Muscle layer of duodenum (tissue), 2 donors: ENCODE measurements around the gene ARFGAP1.

Experiments
- H3K27ac ChIP-seq: one replicate; pipeline ENCODE4 v1.7.0; 2013; ENCODE audit warnings: mild to moderate bottlenecking, low read length
- H3K27me3 ChIP-seq: one replicate; pipeline ENCODE4 v1.7.0; 2013; ENCODE audit warnings: low read depth, mild to moderate bottlenecking, control low read depth, low read length
- H3K36me3 ChIP-seq, 2 donors: one replicate each; pipeline ENCODE4 v1.7.0; 2013; ENCODE audit warnings: low read length in 2 of 2, control low read depth in 1 of 2, mild to moderate bottlenecking in 1 of 2; ENCODE audit not compliant: insufficient read depth in 2 of 2, control insufficient read depth in 1 of 2
- H3K4me1 ChIP-seq, 2 donors: one replicate each; pipeline ENCODE4 v1.7.0; 2013; ENCODE audit warnings: low read length in 2 of 2, mild to moderate bottlenecking in 2 of 2, control low read depth in 1 of 2, moderate library complexity in 1 of 2; ENCODE audit not compliant: insufficient read depth in 2 of 2, control insufficient read depth in 1 of 2
- H3K4me3 ChIP-seq, 2 donors: one replicate each; pipeline ENCODE4 v1.7.0; 2013; ENCODE audit warnings: low read length in 2 of 2, low read depth in 1 of 2, mild to moderate bottlenecking in 1 of 2
- H3K9me3 ChIP-seq, 2 donors: one replicate each; pipeline ENCODE4 v1.7.0; 2013; ENCODE audit warnings: low read length in 2 of 2, control low read depth in 1 of 2, mild to moderate bottlenecking in 1 of 2; ENCODE audit not compliant: control insufficient read depth in 1 of 2
- donor health status: healthy.

The ARFGAP1 gene

DNA sequence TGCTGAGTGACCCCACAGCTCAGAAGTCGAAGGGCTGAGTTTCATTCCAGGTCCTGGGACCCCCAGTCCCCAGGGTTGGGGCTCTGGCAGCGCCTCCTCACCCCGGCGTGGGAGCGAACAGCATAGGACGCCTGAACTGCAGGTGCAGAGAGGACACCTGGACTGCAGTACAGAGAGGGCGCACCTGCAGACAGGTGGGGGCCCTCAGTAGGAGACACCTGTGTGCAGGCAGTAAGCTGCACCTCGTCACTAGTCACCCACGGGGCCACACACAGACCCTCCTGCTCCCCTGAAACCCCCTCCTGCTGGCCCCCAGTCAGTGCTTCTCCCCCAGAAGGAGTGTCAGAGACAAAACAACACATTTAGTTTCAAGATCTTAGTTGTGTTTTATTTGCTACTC lies 9.8 kb upstream of the ARFGAP1 start:
- Histone ChIP-seq H3K36me3 (no peaks in the 10 kb centered on the region), H3K4me1 (no peaks in the 10 kb centered on the region), H3K4me3 (no peak overlapping the region), H3K27me3 (peaks cover 5% of the 10 kb centered on the region), H3K9me3 (no peaks in the 10 kb centered on the region), H3K27ac (no peak overlapping the region)

DNA sequence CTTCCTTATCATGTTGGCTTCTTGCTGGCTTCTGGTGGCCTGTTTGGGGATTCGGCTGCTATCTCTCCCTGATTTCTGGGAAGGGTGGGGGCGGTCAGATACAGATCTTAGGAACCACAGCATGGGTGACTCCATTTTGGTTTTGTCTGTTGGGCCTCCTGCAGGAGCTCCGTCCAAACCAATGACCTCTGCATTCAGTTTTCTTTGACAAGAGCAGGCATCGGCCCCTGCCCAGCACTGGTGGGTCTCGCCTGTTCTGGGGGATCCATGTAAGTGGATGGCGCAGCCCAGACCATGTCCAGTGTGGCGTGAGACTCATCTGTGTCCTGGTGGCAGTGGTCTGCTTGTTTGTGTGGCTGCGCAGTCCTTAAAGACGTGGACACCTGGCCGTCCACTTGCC lies 8.6 kb upstream of the ARFGAP1 start:
- peaks cover 5% of the 10 kb centered on the region for H3K27me3 ChIP-seq

DNA sequence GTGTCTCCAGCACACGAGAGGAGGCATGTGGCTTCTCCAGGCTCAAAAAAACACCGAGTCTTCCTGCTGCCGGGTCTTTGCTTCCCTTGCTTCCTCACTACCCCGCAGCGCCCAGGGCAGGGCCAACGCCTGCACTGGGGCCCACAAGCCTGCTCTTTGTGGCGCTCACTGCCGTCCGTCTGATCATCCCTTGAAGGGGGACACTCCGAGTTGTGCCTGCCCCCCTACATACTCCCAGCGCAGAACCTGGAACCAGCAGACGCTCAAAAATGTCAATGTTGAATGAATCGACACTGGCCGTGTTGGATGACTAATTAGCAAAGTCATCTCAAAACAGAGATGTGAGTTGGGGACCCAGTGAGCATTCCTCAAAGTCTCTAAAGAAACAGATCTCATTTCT lies 8.1 kb upstream of the ARFGAP1 start:
- H3K27me3 ChIP-seq = peaks cover 5% of the 10 kb centered on the region
- H3K4me3 ChIP-seq = no peak overlapping the region
- no peaks in the 10 kb centered on the region for H3K36me3 ChIP-seq
- no peaks in the 10 kb centered on the region for H3K4me1 ChIP-seq
- H3K9me3 ChIP-seq = no peaks in the 10 kb centered on the region
- H3K27ac ChIP-seq = no peak overlapping the region

More for the DNA sequence above, 8.6 kb upstream of the ARFGAP1 start:
- Histone ChIP-seq H3K4me1 (no peaks in the 10 kb centered on the region), H3K9me3 (no peaks in the 10 kb centered on the region), H3K4me3 (no peak overlapping the region), H3K36me3 (no peaks in the 10 kb centered on the region), H3K27ac (no peak overlapping the region)

DNA sequence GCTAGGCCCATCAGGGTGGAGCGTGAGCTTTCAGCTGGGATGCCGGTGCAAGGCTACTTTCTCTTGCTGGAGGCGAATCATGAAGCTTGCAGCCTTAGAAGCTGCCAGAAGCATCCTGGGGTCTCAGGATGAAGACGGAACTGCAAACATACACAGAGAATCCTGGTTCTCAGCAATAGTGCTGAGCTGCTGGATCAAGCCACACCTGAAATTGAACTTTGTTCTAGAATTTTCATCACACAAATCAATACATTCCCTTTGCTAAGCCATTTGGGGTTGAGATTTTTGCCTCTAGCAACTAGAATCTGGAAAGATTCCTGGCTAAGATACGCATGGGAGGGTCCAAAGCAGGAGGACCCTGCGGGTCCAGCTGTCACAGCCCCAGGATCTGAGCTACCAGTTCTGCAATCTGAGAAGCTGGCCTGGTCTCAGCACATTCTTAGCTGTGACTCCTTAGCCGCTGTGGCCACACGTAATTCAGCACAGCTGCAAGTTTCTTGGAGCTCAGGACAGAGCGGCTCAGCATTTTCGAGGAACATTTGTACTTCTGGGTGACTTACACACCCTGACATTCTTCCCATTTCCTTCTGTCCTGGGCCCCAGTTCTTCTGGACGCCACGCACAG lies 6.6 kb upstream of the ARFGAP1 start:
- H3K4me3 ChIP-seq = no peak overlapping the region
- H3K36me3 ChIP-seq = no peaks in the 10 kb centered on the region
- H3K9me3 ChIP-seq = no peaks in the 10 kb centered on the region
- H3K27ac ChIP-seq = no peak overlapping the region
- no peaks in the 10 kb centered on the region for H3K4me1 ChIP-seq
- peaks cover 5% of the 10 kb centered on the region for H3K27me3 ChIP-seq

DNA sequence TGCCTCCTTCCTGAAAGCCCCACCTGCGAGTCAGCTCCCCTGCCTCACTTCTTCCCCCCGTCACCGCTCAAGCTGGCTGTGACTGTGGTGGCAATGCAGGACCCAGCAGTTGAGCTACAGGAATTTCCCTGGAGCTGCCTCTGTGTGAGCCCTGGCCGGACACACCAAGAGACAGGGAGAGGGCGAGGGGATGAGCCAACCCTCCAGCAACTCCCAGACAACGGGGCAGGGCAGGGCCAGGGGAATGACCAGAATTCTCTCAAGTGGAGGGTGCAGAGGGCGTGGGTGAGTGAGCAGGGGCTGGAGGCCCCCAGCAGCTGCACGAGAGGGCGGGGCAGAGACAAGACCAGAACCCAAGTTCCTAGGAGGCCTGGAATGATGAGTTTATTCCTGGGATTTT lies 4.9 kb upstream of the ARFGAP1 start:
- H3K27ac ChIP-seq = no peak overlapping the region
- H3K27me3 ChIP-seq = peaks cover 5% of the 10 kb centered on the region
- H3K4me3 ChIP-seq = no peak overlapping the region
- peaks cover 0 to 7% of the 10 kb centered on the region in 2 donors for H3K4me1 ChIP-seq
- H3K9me3 ChIP-seq = no peaks in the 10 kb centered on the region
- no peaks in the 10 kb centered on the region for H3K36me3 ChIP-seq

DNA sequence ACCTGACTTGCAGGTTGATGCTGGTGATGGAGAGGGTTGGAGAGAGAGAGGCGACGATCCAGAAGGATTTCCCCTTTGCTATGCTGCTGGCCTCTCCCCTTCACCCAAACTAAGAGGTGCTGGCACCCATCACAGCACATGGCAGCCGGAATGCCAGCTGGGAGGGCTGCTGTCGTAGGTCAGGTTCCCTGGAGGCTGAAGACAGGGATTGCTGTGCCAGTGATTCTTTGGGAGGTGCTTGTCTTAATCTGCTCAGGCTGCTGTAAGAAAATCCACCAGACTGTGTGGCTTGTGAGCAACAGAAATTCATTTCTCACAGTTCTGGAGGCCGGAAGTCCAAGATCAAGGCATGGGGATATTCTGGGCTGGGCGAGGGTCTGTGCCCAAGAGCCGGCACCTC lies 4.4 kb upstream of the ARFGAP1 start:
- no peak overlapping the region for H3K4me3 ChIP-seq
- peaks cover 0 to 7% of the 10 kb centered on the region in 2 donors for H3K4me1 ChIP-seq
- H3K36me3 ChIP-seq = no peaks in the 10 kb centered on the region
- H3K27me3 ChIP-seq = peaks cover 5% of the 10 kb centered on the region
- H3K9me3 ChIP-seq = no peaks in the 10 kb centered on the region
- H3K27ac ChIP-seq = no peak overlapping the region

DNA sequence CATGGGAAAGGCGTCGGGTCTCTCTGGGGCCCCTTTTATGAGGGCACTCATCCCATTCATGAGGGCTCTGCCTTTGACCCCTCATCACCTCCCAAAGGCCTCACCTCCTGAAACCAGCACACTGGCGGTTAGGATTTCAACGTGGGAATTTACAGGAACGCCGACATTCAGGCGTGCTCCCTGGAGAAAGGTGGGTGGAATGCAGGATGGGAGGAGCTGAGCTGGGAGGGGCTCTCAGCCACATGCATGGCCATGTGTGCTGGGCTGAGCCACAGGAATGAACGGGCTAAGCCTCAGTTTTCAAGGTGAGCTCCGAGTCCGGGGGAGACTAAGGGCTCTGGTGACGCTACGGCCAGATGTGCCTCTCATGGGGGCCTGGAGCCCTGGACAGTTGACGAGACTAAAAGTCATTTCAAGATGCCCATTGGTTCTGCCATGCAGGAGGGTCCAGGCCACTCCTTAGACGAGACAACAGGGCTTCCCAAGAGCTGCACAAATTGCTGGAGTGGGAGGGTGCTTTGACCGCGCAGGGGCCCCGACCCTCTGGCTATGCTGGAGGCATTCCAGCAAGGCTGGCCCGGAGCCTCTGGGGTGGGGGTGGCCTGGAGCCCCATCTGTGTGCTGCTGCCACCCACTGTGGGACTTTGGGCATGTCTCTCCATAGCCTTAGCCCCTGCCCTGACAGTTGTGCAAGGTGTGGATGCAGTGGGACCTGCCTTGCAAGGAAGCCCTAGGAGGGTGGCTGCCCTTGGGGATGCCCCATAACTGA lies 3.8 kb upstream of the ARFGAP1 start:
- no peak overlapping the region for H3K4me3 ChIP-seq
- no peaks in the 10 kb centered on the region for H3K9me3 ChIP-seq
- H3K4me1 ChIP-seq = peaks cover 0 to 13% of the 10 kb centered on the region in 2 donors
- no peak overlapping the region for H3K27ac ChIP-seq
- peaks cover 5% of the 10 kb centered on the region for H3K27me3 ChIP-seq
- no peaks in the 10 kb centered on the region for H3K36me3 ChIP-seq

DNA sequence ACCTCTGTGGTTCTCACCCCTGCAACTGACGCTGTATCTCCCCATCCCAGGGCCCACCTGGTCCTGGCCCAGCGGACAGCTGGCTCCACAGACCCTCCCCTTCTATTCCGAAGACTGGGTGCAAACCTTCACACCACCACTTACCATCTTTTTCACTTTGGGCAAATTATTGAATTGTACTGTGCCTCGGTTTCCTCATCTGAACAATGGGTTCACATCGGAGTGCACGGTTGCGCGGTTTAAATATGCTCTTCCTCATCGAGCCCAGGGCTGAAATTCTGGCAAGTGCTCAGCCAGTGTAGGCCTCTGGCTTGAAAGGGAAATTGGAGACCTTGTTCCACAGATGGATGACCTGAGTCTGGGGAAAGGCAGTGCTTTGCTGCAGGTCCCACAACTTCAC lies 2.9 kb upstream of the ARFGAP1 start:
- H3K9me3 ChIP-seq = no peaks in the 10 kb centered on the region
- H3K36me3 ChIP-seq = no peaks in the 10 kb centered on the region
- H3K27ac ChIP-seq = no peak overlapping the region
- peaks cover under 1% of the 10 kb centered on the region for H3K27me3 ChIP-seq
- no peak overlapping the region for H3K4me3 ChIP-seq
- peaks cover 5 to 21% of the 10 kb centered on the region in 2 donors for H3K4me1 ChIP-seq

DNA sequence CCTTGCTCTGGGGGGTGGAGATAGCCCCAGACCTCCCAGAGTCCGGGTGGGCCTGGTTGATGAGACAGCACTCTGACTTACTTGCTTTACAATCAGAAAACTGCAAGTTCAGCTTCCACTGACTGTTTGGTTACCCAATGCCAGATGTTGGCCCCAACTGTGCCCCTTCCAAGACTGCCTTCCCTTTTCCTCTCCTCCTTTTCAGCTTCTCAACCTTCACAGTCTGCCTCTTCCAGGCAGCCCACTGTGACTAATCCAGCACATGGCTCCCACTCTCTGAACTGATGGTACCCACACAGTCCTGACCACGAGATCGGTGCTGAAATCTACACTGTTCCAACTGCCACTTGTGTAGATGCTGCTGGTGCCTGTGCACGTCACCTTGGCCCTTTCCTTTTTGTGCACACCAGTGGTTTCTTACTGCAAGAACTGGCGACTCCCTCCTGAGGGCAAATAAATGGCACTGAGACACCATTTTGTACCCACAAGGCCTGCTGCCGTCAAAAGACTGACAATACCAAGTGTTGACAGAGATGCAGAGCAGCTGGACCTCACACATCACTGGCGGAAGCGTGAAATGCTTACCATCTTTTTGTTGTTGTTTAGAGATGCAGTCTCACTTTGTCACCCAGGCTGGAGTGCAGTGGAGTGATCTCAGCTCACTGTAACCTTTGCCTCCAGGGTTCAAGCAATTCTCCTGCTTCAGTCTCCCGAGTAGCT lies 1.8 kb upstream of the ARFGAP1 start:
- Histone ChIP-seq H3K9me3 (no peaks in the 10 kb centered on the region), H3K27ac (no peak overlapping the region), H3K4me1 (peaks cover 5 to 25% of the 10 kb centered on the region in 2 donors)

DNA sequence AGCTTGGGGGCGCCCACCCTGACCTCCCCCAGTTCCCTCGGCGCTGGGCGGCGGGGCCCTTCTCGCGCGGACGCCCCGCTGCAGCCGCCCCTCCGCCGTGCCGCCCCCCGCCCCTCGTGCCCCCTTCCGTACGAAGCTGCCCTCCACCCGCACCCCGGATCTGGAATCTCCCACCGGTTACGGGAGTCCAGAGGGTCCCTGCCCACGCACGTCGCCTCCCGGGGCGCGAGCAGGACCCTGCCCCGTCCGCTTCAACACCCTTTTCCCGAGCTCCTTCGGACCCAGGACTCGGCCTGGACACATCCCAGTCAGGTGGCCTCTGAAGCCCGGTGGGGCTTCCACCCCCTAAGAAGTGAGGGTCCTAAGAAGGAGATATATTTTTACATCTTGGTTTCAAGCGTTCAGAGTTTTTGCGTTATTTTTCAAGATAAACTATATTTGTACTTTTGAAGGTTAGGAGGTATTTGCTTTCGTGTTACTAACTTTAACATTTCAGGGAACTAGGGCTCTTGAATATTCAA lies 506 bp downstream of the ARFGAP1 start:
- H3K27ac ChIP-seq = peak overlapping the region; percentile 49

More for the DNA sequence above, 1.8 kb upstream of the ARFGAP1 start:
- Histone ChIP-seq H3K27me3 (no peaks in the 10 kb centered on the region), H3K36me3 (peaks cover 0 to 1% of the 10 kb centered on the region in 2 donors), H3K4me3 (no peak overlapping the region)

More for the DNA sequence above, 506 bp downstream of the ARFGAP1 start:
- Histone ChIP-seq H3K9me3 (no peaks in the 10 kb centered on the region), H3K4me1 (peaks cover 5 to 25% of the 10 kb centered on the region in 2 donors), H3K4me3 (peak overlapping the region; percentile 89 to 98), H3K27me3 (no peaks in the 10 kb centered on the region), H3K36me3 (peaks cover 6 to 24% of the 10 kb centered on the region in 2 donors)
